ENCODE data around the gene PLCB2.

GRCh38 chr15:40265355-40265754, 42.4 kb downstream of the PLCB2 start:
- TF ChIP-seq CTCF (IDR thresholded peaks at IDR 0.05) (no peak), ZFX (IDR thresholded peaks at IDR 0.05; ENCODE audit: borderline replicate concordance) (no peak)
